CD14-positive monocyte (primary cell): Measurements from ENCODE around the gene FOCAD. TPM values are rescaled to one million over a fixed set of nuclear protein-coding genes. Genes with fewer than 3 reads are reported as not detected.

Source experiments
- DNase-seq, 3 donors: peaks; one replicate each; pipeline ENCODE4 v3.0.0-alpha.2; 2011 to 2022
- H2AFZ ChIP-seq: 2 replicates; pipeline ENCODE4 v1.6.0; 2012; ENCODE audit warnings: mild to moderate bottlenecking, low read depth, low read length, inconsistent platforms; ENCODE audit not compliant: insufficient read depth, poor library complexity, severe bottlenecking
- H3K27ac ChIP-seq, 2 donors: 1 replicate in 1 of 2; 2 replicates in 1 of 2; pipeline ENCODE4 v1.5.1; 2012 to 2013; ENCODE audit warnings: low read length in 2 of 2, control low read depth in 1 of 2, inconsistent platforms in 1 of 2, low read depth in 1 of 2, mild to moderate bottlenecking in 1 of 2
- H3K27me3 ChIP-seq, 2 donors: one replicate each; pipeline versions ENCODE4 v1.6.0 to v1.6.1; 2011 to 2013; ENCODE audit warnings: low read length in 2 of 2; ENCODE audit not compliant: control insufficient read depth in 2 of 2, insufficient read depth in 2 of 2
- H3K36me3 ChIP-seq, 2 donors: replicated peaks in 1 of 2; 1 replicate in 1 of 2; 2 replicates in 1 of 2; pipeline versions ENCODE4 v1.5.1 to v1.6.1; 2012 to 2013; ENCODE audit warnings: low read length in 2 of 2, control low read depth in 1 of 2, inconsistent platforms in 1 of 2, mild to moderate bottlenecking in 1 of 2; ENCODE audit not compliant: insufficient read depth in 2 of 2, control insufficient read depth in 1 of 2
- H3K4me1 ChIP-seq, 2 donors: 1 replicate in 1 of 2; 2 replicates in 1 of 2; pipeline versions ENCODE4 v1.5.1 to v1.6.1; 2012 to 2013; ENCODE audit warnings: low read length in 2 of 2, control low read depth in 1 of 2, inconsistent platforms in 1 of 2, mild to moderate bottlenecking in 1 of 2, moderate library complexity in 1 of 2; ENCODE audit not compliant: insufficient read depth in 2 of 2, control insufficient read depth in 1 of 2
- H3K4me2 ChIP-seq: replicated peaks from 2 replicates; pipeline ENCODE3; 2012; ENCODE audit warnings: low read length, moderate library complexity, mild to moderate bottlenecking; ENCODE audit not compliant: poor library complexity, severe bottlenecking; ENCODE audit errors: extremely low read depth
- H3K4me3 ChIP-seq, 3 experiments: fragments of 200-600 bp in 1 of 3; sonication (generic) in 1 of 3; replicated peaks in 1 of 3; 1 replicate in 2 of 3; 2 replicates in 1 of 3; pipeline ENCODE4 v1.5.1; 2011 to 2013; ENCODE audit warnings: low read length in 3 of 3, mild to moderate bottlenecking in 3 of 3, control low read depth in 2 of 3, low read depth in 2 of 3, inconsistent platforms in 1 of 3, moderate library complexity in 1 of 3
- H3K79me2 ChIP-seq: 2 replicates; pipeline ENCODE4 v1.6.0; 2012; ENCODE audit warnings: mild to moderate bottlenecking, control low read depth, inconsistent platforms, low read length, moderate library complexity; ENCODE audit not compliant: insufficient read depth
- H3K9ac ChIP-seq: 2 replicates; pipeline ENCODE4 v1.6.0; 2017; ENCODE audit warnings: low read length, mild to moderate bottlenecking; ENCODE audit not compliant: insufficient read depth, poor library complexity, severe bottlenecking
- H3K9me3 ChIP-seq, 2 donors: replicated peaks in 1 of 2; 1 replicate in 1 of 2; 2 replicates in 1 of 2; pipeline versions ENCODE4 v1.5.1 to v1.6.1; 2012 to 2013; ENCODE audit warnings: low read length in 2 of 2, control low read depth in 1 of 2; ENCODE audit not compliant: control insufficient read depth in 1 of 2, insufficient read depth in 1 of 2
- H4K20me1 ChIP-seq: 2 replicates; pipeline ENCODE4 v1.6.0; 2012; ENCODE audit warnings: mild to moderate bottlenecking, low read length, control low read depth, moderate library complexity; ENCODE audit not compliant: insufficient read depth
- H3K27ac Mint-ChIP-seq, 7 donors: one replicate each; pipeline ENCODE4 v1.8.0; 2020; ENCODE audit warnings: mild to moderate bottlenecking in 7 of 7, mixed read lengths in 7 of 7, moderate library complexity in 6 of 7, inconsistent platforms in 2 of 7
- H3K27me3 Mint-ChIP-seq, 3 donors: one replicate each; pipeline ENCODE4 v1.8.0; 2021 to 2022; ENCODE audit warnings: low read depth in 3 of 3, mild to moderate bottlenecking in 3 of 3, mixed read lengths in 3 of 3, moderate library complexity in 3 of 3, inconsistent platforms in 1 of 3
- H3K36me3 Mint-ChIP-seq, 2 donors: one replicate each; pipeline ENCODE4 v1.8.0; 2020; ENCODE audit warnings: mixed read lengths in 2 of 2, inconsistent platforms in 1 of 2, mild to moderate bottlenecking in 1 of 2
- H3K4me1 Mint-ChIP-seq: one replicate; pipeline ENCODE4 v1.8.0; 2020; ENCODE audit warnings: mild to moderate bottlenecking, mixed read lengths
- H3K4me3 Mint-ChIP-seq, 2 donors: one replicate each; pipeline ENCODE4 v1.8.0; 2020; ENCODE audit warnings: mild to moderate bottlenecking in 2 of 2, mixed read lengths in 2 of 2, moderate library complexity in 1 of 2
- H3K9me3 Mint-ChIP-seq, 7 donors: one replicate each; pipeline ENCODE4 v1.8.0; 2020 to 2022; ENCODE audit warnings: mixed read lengths in 7 of 7, mild to moderate bottlenecking in 6 of 7, moderate library complexity in 6 of 7, inconsistent platforms in 2 of 7
- WGBS: methylation state at CpG from one replicate; pipeline ENCODE4 v1.1.5; 2013; ENCODE audit warnings: missing lambda C conversion rate; ENCODE audit not compliant: insufficient coverage; 5-methylcytosine and 5-hydroxymethylcytosine counted together
- intact Hi-C, 2 donors: fragments of 100-400 bp; cut with micrococcal nuclease; formaldehyde crosslinking; loops; one replicate each; pipeline versions ENCODE4 v1.15.0 to v1.15.1; 2023
- polyA plus RNA-seq, 3 donors: library from polyadenylated mRNA; depleted of rRNA in 1 of 3; unstranded in 2 of 3; stranded (reverse) in 1 of 3; fragments of 300-500 nt in 2 of 3; fragments of >200 nt in 1 of 3; fragmentation: Illumina TruSeq in 2 of 3; gene quantifications; 1 replicate in 2 of 3; 2 replicates in 1 of 3; pipeline ENCODE4 v1.2.3, GENCODE V29; 2012 to 2021
- TF ChIP-seq, protein P1 (sequence below): fragments of 200-600 bp; IDR thresholded peaks from one replicate; pipeline ENCODE4 v1.8.0; 2022; ENCODE audit warnings: antibody characterized with exemption, mild to moderate bottlenecking

The FOCAD gene
- polyA plus RNA-seq, 3 donors: 4.9 to 6.3 (median 5.1) TPM

- Mint-ChIP-seq H3K27ac (no peak overlapping the region), H3K4me3 (no peak overlapping the region), H3K27me3 (no peaks in the 10 kb centered on the region), H3K36me3 (peaks cover 2 to 6% of the 10 kb centered on the region in 2 donors), H3K9me3 (peaks cover 0 to 12% (median 3%) of the 10 kb centered on the region in 7 donors), H3K4me1 (peaks cover 50% of the 10 kb centered on the region)
- no peak for DNase-seq
- intact Hi-C loops: no loop called here
- H3K79me2 ChIP-seq: no peaks in the 10 kb centered on the region
- H3K27me3 ChIP-seq: no peaks in the 10 kb centered on the region
- peak overlapping the region in 1 of 2 donors; percentile 11 for H3K27ac ChIP-seq
- H3K4me2 ChIP-seq: no peak overlapping the region
- H3K36me3 ChIP-seq: no peaks in the 10 kb centered on the region
- TF ChIP-seq, protein P1, sequence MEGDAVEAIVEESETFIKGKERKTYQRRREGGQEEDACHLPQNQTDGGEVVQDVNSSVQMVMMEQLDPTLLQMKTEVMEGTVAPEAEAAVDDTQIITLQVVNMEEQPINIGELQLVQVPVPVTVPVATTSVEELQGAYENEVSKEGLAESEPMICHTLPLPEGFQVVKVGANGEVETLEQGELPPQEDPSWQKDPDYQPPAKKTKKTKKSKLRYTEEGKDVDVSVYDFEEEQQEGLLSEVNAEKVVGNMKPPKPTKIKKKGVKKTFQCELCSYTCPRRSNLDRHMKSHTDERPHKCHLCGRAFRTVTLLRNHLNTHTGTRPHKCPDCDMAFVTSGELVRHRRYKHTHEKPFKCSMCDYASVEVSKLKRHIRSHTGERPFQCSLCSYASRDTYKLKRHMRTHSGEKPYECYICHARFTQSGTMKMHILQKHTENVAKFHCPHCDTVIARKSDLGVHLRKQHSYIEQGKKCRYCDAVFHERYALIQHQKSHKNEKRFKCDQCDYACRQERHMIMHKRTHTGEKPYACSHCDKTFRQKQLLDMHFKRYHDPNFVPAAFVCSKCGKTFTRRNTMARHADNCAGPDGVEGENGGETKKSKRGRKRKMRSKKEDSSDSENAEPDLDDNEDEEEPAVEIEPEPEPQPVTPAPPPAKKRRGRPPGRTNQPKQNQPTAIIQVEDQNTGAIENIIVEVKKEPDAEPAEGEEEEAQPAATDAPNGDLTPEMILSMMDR: no peak
- no peak overlapping the region for H3K9ac ChIP-seq
- H3K4me1 ChIP-seq: peaks cover 51 to 69% of the 10 kb centered on the region in 2 donors
- no peaks in the 10 kb centered on the region for H3K9me3 ChIP-seq
- no CpG with 5 or more reads among the region's 3 CpGs for WGBS
- no peak overlapping the region for H3K4me3 ChIP-seq
- H4K20me1 ChIP-seq: no peaks in the 10 kb centered on the region
- H2AFZ ChIP-seq: no peak overlapping the region
These were observed 304.0 kb downstream of the FOCAD start for GRCh38 chr9:20988061-20988460.

GRCh38 chr9:20988671-20989315, 304.7 kb downstream of the FOCAD start:
- Histone ChIP-seq H3K4me3 (no peak overlapping the region), H3K36me3 (no peaks in the 10 kb centered on the region), H2AFZ (no peak overlapping the region), H3K9me3 (no peaks in the 10 kb centered on the region), H3K79me2 (no peaks in the 10 kb centered on the region), H3K27ac (peak overlapping the region in 1 of 2 donors; percentile 85), H3K9ac (no peak overlapping the region), H3K4me2 (no peak overlapping the region), H3K4me1 (peaks cover 51 to 68% of the 10 kb centered on the region in 2 donors), H4K20me1 (no peaks in the 10 kb centered on the region), H3K27me3 (no peaks in the 10 kb centered on the region)
- peak in 2 of 3 donors; percentile 16 to 69 for DNase-seq
- peaks cover 50% of the 10 kb centered on the region for H3K4me1 Mint-ChIP-seq
- intact Hi-C loops: no loop called here
- no peak overlapping the region for H3K4me3 Mint-ChIP-seq
- no peaks in the 10 kb centered on the region for H3K27me3 Mint-ChIP-seq
- WGBS: 0% methylated on average over 1 of the region's 3 CpGs
- H3K36me3 Mint-ChIP-seq: peaks cover 2 to 7% of the 10 kb centered on the region in 2 donors
- TF ChIP-seq, protein P1: no peak
- peak overlapping the region in 6 of 7 donors; percentile 72 to 97 (median 96) for H3K27ac Mint-ChIP-seq
- peaks cover 0 to 12% (median 3%) of the 10 kb centered on the region in 7 donors for H3K9me3 Mint-ChIP-seq
